ENCODE data around the gene MFN2.

DNA sequence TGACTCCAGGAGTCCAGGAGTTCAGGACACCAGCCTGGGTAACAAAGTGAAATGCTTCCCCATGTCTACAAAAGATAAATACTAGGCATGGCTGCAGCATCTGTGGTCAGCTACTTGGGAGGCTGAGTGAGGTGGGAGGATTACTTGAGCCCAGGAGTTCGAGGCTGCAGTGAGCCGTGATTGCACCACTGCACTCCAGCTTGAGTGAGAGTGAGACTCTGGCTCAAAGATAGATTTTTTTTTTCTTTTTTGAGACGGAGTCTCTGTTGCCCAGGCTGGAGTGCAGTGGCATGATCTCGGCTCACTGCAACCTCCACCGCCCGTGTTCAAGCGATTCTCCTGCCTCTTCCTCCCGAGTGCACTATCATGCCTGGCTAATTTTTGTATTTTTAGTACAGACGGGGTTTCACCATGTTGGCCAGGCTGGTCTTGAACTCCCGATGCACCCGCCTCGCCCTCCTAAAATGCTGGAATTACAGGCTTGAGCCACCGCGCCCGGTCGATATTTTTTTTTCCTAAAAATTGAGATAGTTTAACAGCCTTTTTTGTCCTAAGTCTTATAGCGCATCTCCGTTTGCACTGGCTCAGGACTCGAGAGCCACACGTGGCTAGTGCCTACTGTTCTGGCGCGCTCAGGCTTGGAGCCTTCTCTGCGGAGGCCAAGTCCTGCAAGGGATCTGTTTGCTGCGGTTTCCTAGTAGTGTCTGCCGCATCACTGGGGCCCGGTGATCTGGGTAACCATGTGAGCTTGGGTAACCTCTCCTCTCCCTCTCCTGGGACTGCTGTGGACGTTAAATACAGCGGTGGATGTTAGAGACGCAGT lies 1.0 kb upstream of the MFN2 start:
- TF ChIP-seq, protein P1, sequence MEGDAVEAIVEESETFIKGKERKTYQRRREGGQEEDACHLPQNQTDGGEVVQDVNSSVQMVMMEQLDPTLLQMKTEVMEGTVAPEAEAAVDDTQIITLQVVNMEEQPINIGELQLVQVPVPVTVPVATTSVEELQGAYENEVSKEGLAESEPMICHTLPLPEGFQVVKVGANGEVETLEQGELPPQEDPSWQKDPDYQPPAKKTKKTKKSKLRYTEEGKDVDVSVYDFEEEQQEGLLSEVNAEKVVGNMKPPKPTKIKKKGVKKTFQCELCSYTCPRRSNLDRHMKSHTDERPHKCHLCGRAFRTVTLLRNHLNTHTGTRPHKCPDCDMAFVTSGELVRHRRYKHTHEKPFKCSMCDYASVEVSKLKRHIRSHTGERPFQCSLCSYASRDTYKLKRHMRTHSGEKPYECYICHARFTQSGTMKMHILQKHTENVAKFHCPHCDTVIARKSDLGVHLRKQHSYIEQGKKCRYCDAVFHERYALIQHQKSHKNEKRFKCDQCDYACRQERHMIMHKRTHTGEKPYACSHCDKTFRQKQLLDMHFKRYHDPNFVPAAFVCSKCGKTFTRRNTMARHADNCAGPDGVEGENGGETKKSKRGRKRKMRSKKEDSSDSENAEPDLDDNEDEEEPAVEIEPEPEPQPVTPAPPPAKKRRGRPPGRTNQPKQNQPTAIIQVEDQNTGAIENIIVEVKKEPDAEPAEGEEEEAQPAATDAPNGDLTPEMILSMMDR (IDR thresholded peaks at IDR 0.05; ENCODE audit: borderline replicate concordance, extremely low read depth, low read length, poor library complexity, severe bottlenecking): no peak
- no peak for TF ChIP-seq EZH2 (IDR thresholded peaks at IDR 0.05; ENCODE audit: borderline replicate concordance, low read depth, low read length, severe bottlenecking)
